Lung (tissue), 12 donors: ENCODE results near the gene RTL1. TPM values are rescaled to one million over a fixed set of nuclear protein-coding genes. Genes with fewer than 3 reads are reported as not detected.

Experiments used
- ATAC-seq: fragments of 200-7000 bp; cut with Tn5 transposase; one replicate; pipeline ENCODE4 v1.9.1; 2020; ENCODE audit warnings: moderate number of reproducible peaks; ENCODE audit not compliant: insufficient read depth, low FRiP score
- DNase-seq, 3 donors: peaks; one replicate each; pipeline ENCODE4 v3.0.0-alpha.2; 2013 to 2017
- H3K27ac ChIP-seq, 2 donors: one replicate each; pipeline ENCODE4 v1.5.1; 2013; ENCODE audit warnings: mild to moderate bottlenecking in 2 of 2, moderate library complexity in 2 of 2, control low read depth in 1 of 2, inconsistent platforms in 1 of 2, low read depth in 1 of 2, low read length in 1 of 2
- H3K27me3 ChIP-seq, 3 donors: one replicate each; pipeline ENCODE4 v1.5.1; 2013; ENCODE audit warnings: low read length in 2 of 3; ENCODE audit not compliant: control insufficient read depth in 3 of 3, insufficient read depth in 3 of 3
- H3K36me3 ChIP-seq, 4 donors: one replicate each; pipeline ENCODE4 v1.5.1; 2013; ENCODE audit warnings: low read length in 4 of 4, mild to moderate bottlenecking in 1 of 4, moderate library complexity in 1 of 4; ENCODE audit not compliant: control insufficient read depth in 4 of 4, insufficient read depth in 4 of 4
- H3K4me1 ChIP-seq, 5 donors: one replicate each; pipeline ENCODE4 v1.5.1; 2013; ENCODE audit warnings: low read length in 5 of 5, mild to moderate bottlenecking in 2 of 5, moderate library complexity in 1 of 5; ENCODE audit not compliant: control insufficient read depth in 5 of 5, insufficient read depth in 5 of 5
- H3K4me3 ChIP-seq: one replicate; pipeline ENCODE4 v1.5.1; 2013; ENCODE audit warnings: mild to moderate bottlenecking, control low read depth, moderate library complexity
- H3K9ac ChIP-seq, 2 donors: one replicate each; pipeline ENCODE4 v1.5.1; 2013; ENCODE audit warnings: low read length in 2 of 2, control low read depth in 1 of 2; ENCODE audit not compliant: insufficient read depth in 1 of 2
- H3K9me3 ChIP-seq, 4 donors: one replicate each; pipeline ENCODE4 v1.5.1; 2013; ENCODE audit warnings: low read length in 3 of 4, mild to moderate bottlenecking in 1 of 4, moderate library complexity in 1 of 4; ENCODE audit not compliant: control insufficient read depth in 4 of 4, insufficient read depth in 3 of 4
- CTCF ChIP-seq: IDR thresholded peaks from 2 replicates; pipeline ENCODE4 v1.5.1; 2012; ENCODE audit warnings: mild to moderate bottlenecking; ENCODE audit errors: control extremely low read depth, extremely low read depth
- WGBS, 2 donors: extraction: QIAGEN DNeasy Blood & Tissue Kit; methylation state at CpG; one replicate each; pipeline ENCODE4 v1.1.7; 2013; 5-methylcytosine and 5-hydroxymethylcytosine counted together
- polyA plus RNA-seq, 2 donors: library from polyadenylated mRNA; stranded (reverse); fragments of 200-250 nt; gene quantifications; one replicate each; pipeline ENCODE4 v1.2.1, GENCODE V29; 2013
- total RNA-seq, 2 donors: library from RNA; depleted of rRNA in 1 of 2; stranded (reverse); fragments of >200 nt in 1 of 2; gene quantifications; one replicate each; pipeline ENCODE4 v1.2.1, GENCODE V29; 2014 to 2021
- donor health status: control.
- donor health status: control.
- donor health status: Bipolar disorder and iron deficiency.
- donor health status: healthy.
- donor health status: DM: yes; HTN: yes; CAD: no.

The RTL1 gene
- total and polyA plus RNA-seq, 4 donors, result 0.02 to 0.09 TPM; not detected in 2

- Histone ChIP-seq H3K9ac (no peak overlapping the region), H3K27me3 (no peaks in the 10 kb centered on the region), H3K9me3 (peaks cover 0 to 3% (median 0%) of the 10 kb centered on the region in 4 donors), H3K36me3 (peaks cover 0 to 5% (median 0%) of the 10 kb centered on the region in 4 donors), H3K27ac (no peak overlapping the region), H3K4me3 (no peak overlapping the region), H3K4me1 (peaks cover 0 to 10% (median 0%) of the 10 kb centered on the region in 5 donors)
- WGBS, 2 donors, result 91% methylated on average over 18 of the region's 18 CpGs
- no peak for TF ChIP-seq CTCF
- DNase-seq, result no peak
- ATAC-seq, result no peak
Measured at GRCh38 chr14:100866666-100867630, 36.6 kb downstream of the RTL1 start.

- H3K9me3 ChIP-seq, result peaks cover 0 to 3% (median 0%) of the 10 kb centered on the region in 4 donors
- DNase-seq (peak in 1 of 3 donors; percentile 50), ATAC-seq (no peak)
- no peak overlapping the region for H3K9ac ChIP-seq
- no peaks in the 10 kb centered on the region for H3K27me3 ChIP-seq
- no peak for TF ChIP-seq CTCF
- H3K27ac ChIP-seq, result no peak overlapping the region
- H3K4me3 ChIP-seq, result no peak overlapping the region
- peaks cover 0 to 5% (median 0%) of the 10 kb centered on the region in 4 donors for H3K36me3 ChIP-seq
- H3K4me1 ChIP-seq, result peaks cover 0 to 10% (median 0%) of the 10 kb centered on the region in 5 donors
- WGBS, 2 donors, result 86 to 90% methylated on average over 22 of the region's 22 CpGs
Measured at GRCh38 chr14:100865682-100866591, 37.6 kb downstream of the RTL1 start.

GRCh38 chr14:100864960-100865681 lies 38.4 kb downstream of the RTL1 start:
- ATAC-seq, result no peak
- no peak for DNase-seq
- H3K27ac ChIP-seq, result no peak overlapping the region
- no peak overlapping the region for H3K4me3 ChIP-seq
- no peak for TF ChIP-seq CTCF
- no peak overlapping the region for H3K9ac ChIP-seq
- peaks cover 0 to 5% (median 0%) of the 10 kb centered on the region in 4 donors for H3K36me3 ChIP-seq
- peaks cover 0 to 3% (median 0%) of the 10 kb centered on the region in 4 donors for H3K9me3 ChIP-seq
- 76 to 89% methylated on average over 9 of the region's 9 CpGs for WGBS, 2 donors
- no peaks in the 10 kb centered on the region for H3K27me3 ChIP-seq
- peaks cover 0 to 10% (median 0%) of the 10 kb centered on the region in 5 donors for H3K4me1 ChIP-seq
